Neural cell (in vitro differentiated cells): Measurements from ENCODE around the gene AGFG1.

Source experiments
- CTCF ChIP-seq: fragments of 450-650 bp; IDR thresholded peaks from 2 replicates; pipeline ENCODE4 v1.5.1; 2014; ENCODE audit warnings: antibody characterized with exemption, mild to moderate bottlenecking, moderate library complexity; ENCODE audit not compliant: poor library complexity, severe bottlenecking
- EP300 ChIP-seq: fragments of 450-650 bp; conservative IDR thresholded peaks from 2 replicates; pipeline ENCODE4 v1.6.1; 2014; ENCODE audit warnings: antibody characterized with exemption, mild to moderate bottlenecking, moderate library complexity; ENCODE audit not compliant: poor library complexity, severe bottlenecking
- EZH2 ChIP-seq: fragments of 200-600, 300-800 bp; shearing (Covaris generic), sonication (generic); IDR thresholded peaks from 2 replicates; pipeline ENCODE4 v1.6.1; 2014; ENCODE audit warnings: antibody characterized with exemption, low read length, borderline replicate concordance, mild to moderate bottlenecking; ENCODE audit not compliant: insufficient read depth, poor library complexity, severe bottlenecking
- MXI1 ChIP-seq: fragments of 450-650 bp; conservative IDR thresholded peaks from 2 replicates; pipeline ENCODE4 v1.6.1; 2014; ENCODE audit warnings: antibody characterized with exemption, mild to moderate bottlenecking; ENCODE audit not compliant: poor library complexity, severe bottlenecking
- POLR2AphosphoS5 ChIP-seq: IDR thresholded peaks from 2 replicates; pipeline ENCODE4 v1.6.1; 2012
- RAD21 ChIP-seq: fragments of 450-650 bp; conservative IDR thresholded peaks from 2 replicates; pipeline ENCODE4 v1.6.1; 2014; ENCODE audit warnings: antibody characterized with exemption, mild to moderate bottlenecking, moderate library complexity
- REST ChIP-seq: IDR thresholded peaks from 2 replicates; pipeline ENCODE4 v1.6.1; 2012; ENCODE audit warnings: borderline replicate concordance
- SMC3 ChIP-seq: fragments of 450-650 bp; conservative IDR thresholded peaks from 2 replicates; pipeline ENCODE4 v1.6.1; 2014; ENCODE audit warnings: antibody characterized with exemption, mild to moderate bottlenecking, moderate library complexity; ENCODE audit not compliant: poor library complexity

DNA sequence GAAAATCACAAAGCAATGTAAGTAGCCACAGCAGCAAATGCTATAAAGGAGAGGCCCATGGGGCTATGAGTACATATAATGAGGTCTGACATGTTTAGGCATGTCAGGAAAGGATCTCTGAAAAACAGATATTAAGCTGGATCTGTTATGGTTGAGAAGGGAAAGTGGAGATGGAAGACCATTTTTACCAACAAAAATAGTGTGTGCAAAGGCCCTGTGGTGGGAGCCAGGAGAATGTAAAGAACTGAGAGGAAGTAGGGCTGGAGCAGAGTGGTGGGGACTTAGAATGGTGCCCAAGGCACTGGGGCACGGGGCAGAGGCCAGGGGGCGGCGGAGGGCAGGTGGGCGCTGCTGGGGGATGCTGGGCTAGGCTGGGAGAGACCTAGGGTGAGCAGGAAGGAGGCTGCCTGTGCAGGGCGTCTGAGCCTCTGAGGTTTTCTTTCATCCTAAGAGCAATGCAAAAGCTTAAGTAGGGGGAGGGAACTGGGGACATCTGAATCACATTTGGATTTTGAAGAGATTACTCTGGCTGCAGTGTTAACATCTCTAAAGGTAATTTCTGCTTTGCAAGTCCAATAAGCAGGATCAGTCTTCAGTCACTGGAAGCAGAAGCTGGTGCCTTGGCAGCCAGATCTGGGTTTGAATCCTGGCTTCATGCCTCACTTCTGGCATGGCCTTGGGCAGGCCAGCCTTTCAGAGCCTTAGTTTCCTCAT is 4.9 kb upstream of the AGFG1 start:
- TF ChIP-seq POLR2AphosphoS5 (no peak), CTCF (no peak), EZH2 (no peak), MXI1 (no peak), EP300 (no peak), SMC3 (no peak), RAD21 (no peak), REST (no peak)
